Lung (tissue), 12 donors: Measurements from ENCODE around the gene PSMA2. TPM values are rescaled to one million over a fixed set of nuclear protein-coding genes. Genes with fewer than 3 reads are reported as not detected.
A peak's percentile ranks its signal among the peaks of the same experiment; 100 is the strongest.
"Not testable (repeated sequence)": the region's sequence is repeated elsewhere in the genome, so short reads cannot be mapped to it uniquely, and the experiment has no call there.

ENCODE experiments used
- ATAC-seq: fragments of 200-7000 bp; cut with Tn5 transposase; one replicate; pipeline ENCODE4 v1.9.1; 2020; ENCODE audit warnings: moderate number of reproducible peaks; ENCODE audit not compliant: insufficient read depth, low FRiP score
- DNase-seq, 3 donors: peaks; one replicate each; pipeline ENCODE4 v3.0.0-alpha.2; 2013 to 2017
- H3K27ac ChIP-seq, 2 donors: one replicate each; pipeline ENCODE4 v1.5.1; 2013; ENCODE audit warnings: mild to moderate bottlenecking in 2 of 2, moderate library complexity in 2 of 2, control low read depth in 1 of 2, inconsistent platforms in 1 of 2, low read depth in 1 of 2, low read length in 1 of 2
- H3K27me3 ChIP-seq, 3 donors: one replicate each; pipeline ENCODE4 v1.5.1; 2013; ENCODE audit warnings: low read length in 2 of 3; ENCODE audit not compliant: control insufficient read depth in 3 of 3, insufficient read depth in 3 of 3
- H3K36me3 ChIP-seq, 4 donors: one replicate each; pipeline ENCODE4 v1.5.1; 2013; ENCODE audit warnings: low read length in 4 of 4, mild to moderate bottlenecking in 1 of 4, moderate library complexity in 1 of 4; ENCODE audit not compliant: control insufficient read depth in 4 of 4, insufficient read depth in 4 of 4
- H3K4me1 ChIP-seq, 5 donors: one replicate each; pipeline ENCODE4 v1.5.1; 2013; ENCODE audit warnings: low read length in 5 of 5, mild to moderate bottlenecking in 2 of 5, moderate library complexity in 1 of 5; ENCODE audit not compliant: control insufficient read depth in 5 of 5, insufficient read depth in 5 of 5
- H3K4me3 ChIP-seq: one replicate; pipeline ENCODE4 v1.5.1; 2013; ENCODE audit warnings: mild to moderate bottlenecking, control low read depth, moderate library complexity
- H3K9ac ChIP-seq, 2 donors: one replicate each; pipeline ENCODE4 v1.5.1; 2013; ENCODE audit warnings: low read length in 2 of 2, control low read depth in 1 of 2; ENCODE audit not compliant: insufficient read depth in 1 of 2
- H3K9me3 ChIP-seq, 4 donors: one replicate each; pipeline ENCODE4 v1.5.1; 2013; ENCODE audit warnings: low read length in 3 of 4, mild to moderate bottlenecking in 1 of 4, moderate library complexity in 1 of 4; ENCODE audit not compliant: control insufficient read depth in 4 of 4, insufficient read depth in 3 of 4
- WGBS, 2 donors: extraction: QIAGEN DNeasy Blood & Tissue Kit; methylation state at CpG; one replicate each; pipeline ENCODE4 v1.1.7; 2013; 5-methylcytosine and 5-hydroxymethylcytosine counted together
- polyA plus RNA-seq, 2 donors: library from polyadenylated mRNA; stranded (reverse); fragments of 200-250 nt; gene quantifications; one replicate each; pipeline ENCODE4 v1.2.1, GENCODE V29; 2013
- total RNA-seq, 2 donors: library from RNA; depleted of rRNA in 1 of 2; stranded (reverse); fragments of >200 nt in 1 of 2; gene quantifications; one replicate each; pipeline ENCODE4 v1.2.1, GENCODE V29; 2014 to 2021
- TF ChIP-seq, protein P1 (sequence below): IDR thresholded peaks from 2 replicates; pipeline ENCODE4 v1.5.1; 2012; ENCODE audit warnings: mild to moderate bottlenecking; ENCODE audit errors: control extremely low read depth, extremely low read depth
- donor health status: control.
- donor health status: control.
- donor health status: Bipolar disorder and iron deficiency.
- donor health status: healthy.
- donor health status: DM: yes; HTN: yes; CAD: no.

The PSMA2 gene
- total and polyA plus RNA-seq, 4 donors: 41.0 to 125 (median 97.8) TPM

DNA sequence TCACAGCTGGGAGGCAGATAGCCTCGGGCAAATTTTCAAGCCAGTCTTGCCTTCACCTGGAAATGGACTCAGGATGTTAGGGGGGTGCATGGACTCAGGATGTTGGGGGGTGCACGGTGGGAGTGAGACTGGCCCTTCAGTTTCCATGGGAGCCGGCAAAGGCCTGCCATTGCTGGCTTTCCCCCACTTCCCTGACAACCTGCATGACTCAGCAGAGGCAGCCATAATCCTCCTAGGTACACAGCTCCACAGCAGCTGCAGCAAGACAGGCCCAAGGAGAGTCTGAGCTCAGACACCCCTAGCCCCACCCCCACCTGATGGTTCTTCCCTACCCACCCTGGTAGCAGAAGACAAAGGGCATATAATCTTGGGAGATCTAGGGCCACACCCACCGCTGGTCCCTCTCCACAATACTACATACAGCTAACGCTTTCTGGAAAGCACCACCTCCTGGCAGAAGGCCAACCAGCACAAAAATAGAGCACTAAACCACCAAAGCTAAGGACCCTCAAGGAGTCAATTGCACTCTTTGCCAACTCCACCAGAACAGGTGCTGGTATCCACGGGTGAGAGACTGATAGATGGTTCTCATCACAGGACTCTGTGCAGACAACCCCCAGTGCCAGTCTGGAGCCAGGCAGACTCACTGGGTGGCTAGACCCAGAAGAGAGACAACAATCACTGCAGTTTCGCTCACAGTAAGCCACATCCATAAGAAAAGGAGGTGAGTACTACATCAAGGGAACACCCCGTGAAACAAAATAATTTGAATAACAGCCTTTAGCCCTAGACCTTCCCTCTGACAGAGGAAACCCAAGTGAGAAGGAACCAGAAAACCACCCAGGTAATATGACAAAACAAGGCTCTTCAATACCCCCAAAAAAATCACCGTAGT, 38.4 kb downstream of the PSMA2 start:
- WGBS, 2 donors: 72 to 84% methylated on average over 9 of the region's 9 CpGs
- no peaks in the 10 kb centered on the region for H3K36me3 ChIP-seq
- TF ChIP-seq, protein P1, sequence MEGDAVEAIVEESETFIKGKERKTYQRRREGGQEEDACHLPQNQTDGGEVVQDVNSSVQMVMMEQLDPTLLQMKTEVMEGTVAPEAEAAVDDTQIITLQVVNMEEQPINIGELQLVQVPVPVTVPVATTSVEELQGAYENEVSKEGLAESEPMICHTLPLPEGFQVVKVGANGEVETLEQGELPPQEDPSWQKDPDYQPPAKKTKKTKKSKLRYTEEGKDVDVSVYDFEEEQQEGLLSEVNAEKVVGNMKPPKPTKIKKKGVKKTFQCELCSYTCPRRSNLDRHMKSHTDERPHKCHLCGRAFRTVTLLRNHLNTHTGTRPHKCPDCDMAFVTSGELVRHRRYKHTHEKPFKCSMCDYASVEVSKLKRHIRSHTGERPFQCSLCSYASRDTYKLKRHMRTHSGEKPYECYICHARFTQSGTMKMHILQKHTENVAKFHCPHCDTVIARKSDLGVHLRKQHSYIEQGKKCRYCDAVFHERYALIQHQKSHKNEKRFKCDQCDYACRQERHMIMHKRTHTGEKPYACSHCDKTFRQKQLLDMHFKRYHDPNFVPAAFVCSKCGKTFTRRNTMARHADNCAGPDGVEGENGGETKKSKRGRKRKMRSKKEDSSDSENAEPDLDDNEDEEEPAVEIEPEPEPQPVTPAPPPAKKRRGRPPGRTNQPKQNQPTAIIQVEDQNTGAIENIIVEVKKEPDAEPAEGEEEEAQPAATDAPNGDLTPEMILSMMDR: no peak
- DNase-seq: peak; percentile 17 to 41 (median 38)
- no peak overlapping the region for H3K9ac ChIP-seq
- H3K9me3 ChIP-seq: no peaks in the 10 kb centered on the region
- H3K4me1 ChIP-seq: peaks cover 0 to 8% (median 0%) of the 10 kb centered on the region in 5 donors
- no peak overlapping the region for H3K27ac ChIP-seq
- ATAC-seq: no peak
- no peaks in the 10 kb centered on the region for H3K27me3 ChIP-seq
- H3K4me3 ChIP-seq: no peak overlapping the region

GRCh38 chr7:42886893-42887505, 45.0 kb downstream of the PSMA2 start:
- H3K27me3 ChIP-seq: no peaks in the 10 kb centered on the region
- peaks cover 0 to 22% (median 3%) of the 10 kb centered on the region in 5 donors for H3K4me1 ChIP-seq
- H3K4me3 ChIP-seq: no peak overlapping the region
- DNase-seq: peak in 2 of 3 donors; percentile 42 to 60
- H3K36me3 ChIP-seq: peaks cover 0 to 3% (median 0%) of the 10 kb centered on the region in 4 donors
- H3K9me3 ChIP-seq: no peaks in the 10 kb centered on the region
- H3K9ac ChIP-seq: no peak overlapping the region
- TF ChIP-seq, protein P1: no peak
- no peak for ATAC-seq
- no peak overlapping the region for H3K27ac ChIP-seq

- Histone ChIP-seq H3K27me3 (no peaks in the 10 kb centered on the region), H3K9ac (no peak overlapping the region), H3K36me3 (peaks cover 0 to 3% (median 0%) of the 10 kb centered on the region in 4 donors), H3K4me3 (no peak overlapping the region), H3K4me1 (peaks cover 0 to 22% (median 3%) of the 10 kb centered on the region in 5 donors), H3K9me3 (no peaks in the 10 kb centered on the region), H3K27ac (no peak overlapping the region)
- WGBS, 2 donors: 60 to 77% methylated on average over 2 of the region's 2 CpGs
- TF ChIP-seq, protein P1: no peak
- peak in 1 of 3 donors; percentile 19 for DNase-seq
- no peak for ATAC-seq
Observed at GRCh38 chr7:42886129-42886528, 45.8 kb downstream of the PSMA2 start.

GRCh38 chr7:42885183-42885582, 46.8 kb downstream of the PSMA2 start:
- not testable (repeated sequence) for H3K4me3 ChIP-seq, H3K9me3 ChIP-seq, H3K27ac ChIP-seq, H3K36me3 ChIP-seq, H3K27me3 ChIP-seq, H3K9ac ChIP-seq, ATAC-seq, DNase-seq
- 97 to 98% methylated on average over 8 of the region's 8 CpGs for WGBS, 2 donors
- peaks cover 0 to 22% (median 3%) of the 10 kb centered on the region in 5 donors for H3K4me1 ChIP-seq
